IMR-90 (cell line): ENCODE results near the gene ELF5. TPM values are rescaled to one million over a fixed set of nuclear protein-coding genes. Genes with fewer than 3 reads are reported as not detected.
A peak's percentile ranks its signal among the peaks of the same experiment; 100 is the strongest.

ENCODE experiments used
- ATAC-seq: fragments of 200-7000 bp; cut with Tn5 transposase; 2 replicates; pipeline ENCODE4 v1.9.1; 2020; ENCODE audit warnings: low read depth, mild to moderate bottlenecking, moderate library complexity
- BruUV-seq: library from RNA; stranded (reverse); fragments of 400-500 nt; replicated peaks from 2 replicates; lab custom pipeline; 2021; lab: Mats Ljungman, UMichigan
- CTCF ChIA-PET: fragments of 300-600 bp; formaldehyde crosslinking; extraction: SDS; loops from one replicate; lab custom pipeline; 2021; ENCODE audit warnings: antibody characterized with exemption; lab: Yijun Ruan, JAX
- POLR2A ChIA-PET: fragments of 300-600 bp; sonication (Branson Sonifier 250); formaldehyde crosslinking; loops from one replicate; lab custom pipeline; 2022; ENCODE audit warnings: antibody characterized with exemption; ENCODE audit not compliant: unreplicated experiment; lab: Charles Lee
- DNase-seq: peaks from one replicate; pipeline ENCODE4 v3.0.0; 2013
- H2AFZ ChIP-seq: replicated peaks from 2 replicates; pipeline ENCODE3; 2013; ENCODE audit warnings: low read length, mild to moderate bottlenecking; ENCODE audit not compliant: poor library complexity
- H2AK5ac ChIP-seq: 2 replicates; pipeline ENCODE4 v1.6.1; 2013; ENCODE audit warnings: low read depth, low read length, inconsistent platforms
- H2AK9ac ChIP-seq: replicated peaks from 2 replicates; pipeline ENCODE3; 2013; ENCODE audit warnings: mild to moderate bottlenecking, low read depth, low read length, moderate library complexity; ENCODE audit not compliant: poor library complexity
- H2BK120ac ChIP-seq: 2 replicates; pipeline ENCODE4 v1.6.1; 2013; ENCODE audit warnings: low read depth, low read length, inconsistent platforms
- H2BK15ac ChIP-seq: 3 replicates; pipeline ENCODE4 v1.6.1; 2013; ENCODE audit warnings: low read depth, low read length, inconsistent platforms
- H2BK20ac ChIP-seq: 2 replicates; pipeline ENCODE4 v1.6.1; 2013; ENCODE audit warnings: low read depth, mild to moderate bottlenecking, inconsistent platforms, low read length, moderate library complexity
- H2BK5ac ChIP-seq: 2 replicates; pipeline ENCODE4 v1.6.1; 2013; ENCODE audit warnings: mild to moderate bottlenecking, low read depth, low read length, inconsistent platforms; ENCODE audit not compliant: poor library complexity, severe bottlenecking
- H3K14ac ChIP-seq: replicated peaks from 2 replicates; pipeline ENCODE4 v1.6.1; 2013; ENCODE audit warnings: low read depth, low read length, inconsistent platforms
- H3K18ac ChIP-seq: 2 replicates; pipeline ENCODE4 v1.6.1; 2013; ENCODE audit warnings: low read depth, low read length, control low read depth
- H3K23ac ChIP-seq: 2 replicates; pipeline ENCODE4 v1.6.1; 2013; ENCODE audit warnings: low read depth, low read length, inconsistent platforms
- H3K27ac ChIP-seq: 2 replicates; pipeline ENCODE4 v1.5.1; 2013; ENCODE audit warnings: mild to moderate bottlenecking, control low read depth, low read length; ENCODE audit not compliant: insufficient read depth
- H3K27me3 ChIP-seq: 2 replicates; pipeline ENCODE4 v1.6.1; 2013; ENCODE audit warnings: low read length; ENCODE audit not compliant: control insufficient read depth, insufficient read depth
- H3K36me3 ChIP-seq: 2 replicates; pipeline ENCODE4 v1.6.1; 2013; ENCODE audit warnings: low read length, mixed read lengths; ENCODE audit not compliant: control insufficient read depth, insufficient read depth
- H3K4ac ChIP-seq: 2 replicates; pipeline ENCODE4 v1.6.1; 2013; ENCODE audit warnings: low read depth, low read length, inconsistent platforms
- H3K4me1 ChIP-seq: 2 replicates; pipeline ENCODE4 v1.6.1; 2013; ENCODE audit warnings: low read length, mixed read lengths; ENCODE audit not compliant: control insufficient read depth, insufficient read depth
- H3K4me2 ChIP-seq: 2 replicates; pipeline ENCODE4 v1.6.1; 2013; ENCODE audit warnings: low read depth, mild to moderate bottlenecking, control low read depth, low read length, moderate library complexity
- H3K4me3 ChIP-seq: 2 replicates; pipeline ENCODE4 v1.5.1; 2013; ENCODE audit warnings: low read depth, mild to moderate bottlenecking, control low read depth, low read length, moderate library complexity; ENCODE audit not compliant: insufficient read depth
- H3K56ac ChIP-seq: 2 replicates; pipeline ENCODE4 v1.6.1; 2013; ENCODE audit warnings: low read length, inconsistent platforms; ENCODE audit not compliant: insufficient read depth; ENCODE audit errors: extremely low read depth
- H3K79me1 ChIP-seq, 2 experiments: 2 replicates each; pipeline ENCODE4 v1.6.1; 2013; ENCODE audit warnings: low read length in 2 of 2, inconsistent platforms in 1 of 2, low read depth in 1 of 2
- H3K9ac ChIP-seq: 2 replicates; pipeline ENCODE4 v1.6.1; 2013; ENCODE audit warnings: low read depth, low read length, control low read depth
- H3K9me1 ChIP-seq: 2 replicates; pipeline ENCODE4 v1.6.1; 2013; ENCODE audit warnings: low read length, inconsistent platforms; ENCODE audit not compliant: insufficient read depth
- H3K9me3 ChIP-seq: 2 replicates; pipeline ENCODE4 v1.6.1; 2013; ENCODE audit warnings: low read length; ENCODE audit not compliant: control insufficient read depth, insufficient read depth
- H4K20me1 ChIP-seq: 2 replicates; pipeline ENCODE4 v1.6.1; 2013; ENCODE audit warnings: low read length, inconsistent platforms; ENCODE audit not compliant: insufficient read depth
- H4K5ac ChIP-seq: 2 replicates; pipeline ENCODE4 v1.6.1; 2013; ENCODE audit warnings: mild to moderate bottlenecking, low read depth, low read length, control low read depth
- H4K8ac ChIP-seq, 2 experiments: 2 replicates each; pipeline ENCODE4 v1.6.1; 2013; ENCODE audit warnings: low read depth in 2 of 2, low read length in 2 of 2, control low read depth in 1 of 2, inconsistent platforms in 1 of 2
- H4K91ac ChIP-seq: 2 replicates; pipeline ENCODE4 v1.6.1; 2013; ENCODE audit warnings: low read depth, low read length, inconsistent platforms; ENCODE audit not compliant: insufficient read depth
- CEBPB ChIP-seq: IDR thresholded peaks from 2 replicates; pipeline ENCODE4 v1.6.1; 2012; ENCODE audit warnings: low read depth, low read length, improper control_type of control experiment
- CTCF ChIP-seq: conservative IDR thresholded peaks from 2 replicates; pipeline ENCODE4 v1.5.1; 2012; ENCODE audit warnings: mild to moderate bottlenecking, low read depth, low read length, improper control_type of control experiment
- dilution Hi-C: fragments of 300-500 bp; cut with HindIII; formaldehyde crosslinking; loops from one replicate; pipeline ENCODE4 v1.14.3; 2018; ENCODE audit warnings: low sequenced_read_pairs; ENCODE audit not compliant: unreplicated experiment
- in situ Hi-C: fragments of 300-500 bp; cut with MboI; formaldehyde crosslinking; loops from 3 replicates; pipeline ENCODE4 v1.14.3; 2019; ENCODE audit warnings: low sequenced_read_pairs, inconsistent platforms, mixed read lengths
- intact Hi-C: fragments of 100-400 bp; cut with micrococcal nuclease; formaldehyde crosslinking; loops from 2 replicates; pipeline ENCODE4 v1.10.0; 2022
- polyA plus RNA-seq, 3 experiments: library from polyadenylated mRNA; depleted of rRNA; stranded (reverse); fragments of >200 nt; gene quantifications; 2 replicates each; pipeline ENCODE4 v1.2.3, GENCODE V29; 2012; ENCODE audit warnings: low replicate concordance in 1 of 3
- total RNA-seq: library from RNA; depleted of rRNA; stranded (reverse); fragments of >200 nt; gene quantifications from 2 replicates; pipeline ENCODE4 v1.2.3, GENCODE V29; 2012

The ELF5 gene
- total and polyA plus RNA-seq, 2 of the 4 experiments (the other 2 are of a cell fraction) = not detected

GRCh38 chr11:34521265-34521664, 7.7 kb upstream of the ELF5 start:
- Histone ChIP-seq H4K5ac (no peak overlapping the region), H3K36me3 (no peaks in the 10 kb centered on the region), H2BK20ac (no peak overlapping the region), H2AK5ac (no peak overlapping the region), H4K8ac (no peak overlapping the region), H2AK9ac (no peak overlapping the region), H2AFZ (no peak overlapping the region), H2BK15ac (no peak overlapping the region), H3K18ac (no peak overlapping the region), H2BK120ac (no peak overlapping the region), H3K14ac (no peak overlapping the region), H3K4me2 (no peak overlapping the region), H3K27ac (no peak overlapping the region), H3K4ac (no peak overlapping the region), H3K9me3 (no peaks in the 10 kb centered on the region), H3K79me1 (no peaks in the 10 kb centered on the region), H4K91ac (no peak overlapping the region), H3K9ac (no peak overlapping the region), H3K9me1 (no peaks in the 10 kb centered on the region), H3K4me1 (no peaks in the 10 kb centered on the region), H3K56ac (no peak overlapping the region), H2BK5ac (no peak overlapping the region), H3K27me3 (peaks cover 51% of the 10 kb centered on the region), H4K20me1 (no peaks in the 10 kb centered on the region), H3K23ac (no peak overlapping the region), H3K4me3 (no peak overlapping the region)
- CTCF ChIA-PET = no interaction called here
- ATAC-seq = no peak
- intact Hi-C loops (no loop called here), dilution Hi-C loops (no loop called here), in situ Hi-C loops (no loop called here)
- TF ChIP-seq CEBPB (peak; percentile 46; the same call in 1 of the 2 replicates), CTCF (no peak)
- no peak for DNase-seq
- POLR2A ChIA-PET = no interaction called here
- no TSS peak for BruUV-seq
